ENCODE results near the gene SHROOM3.
A peak's percentile ranks its signal among the peaks of the same experiment; 100 is the strongest.

SHROOM3 gene

DNA sequence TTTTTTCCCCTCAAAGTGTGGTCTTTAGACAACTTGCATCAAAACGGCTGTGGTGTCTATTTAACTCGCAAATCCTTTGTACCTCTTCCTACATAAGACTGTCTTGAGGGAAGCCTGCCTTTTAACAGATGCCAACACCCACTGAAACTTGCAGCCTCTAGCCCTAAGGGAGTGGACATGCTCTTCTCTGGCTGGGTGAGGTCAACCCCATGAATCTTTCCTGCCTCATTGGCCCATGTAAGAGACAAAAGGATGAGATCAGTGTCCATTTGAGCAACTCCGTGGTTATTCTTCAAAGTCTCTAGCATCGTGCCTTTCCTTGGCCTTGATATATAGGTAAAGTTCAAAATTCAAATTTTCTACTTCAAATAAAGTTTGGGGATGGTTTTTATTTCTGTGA lies 134.7 kb downstream of the SHROOM3 start:
- no peak for DNase-seq (ENCODE audit: low read depth)

DNA sequence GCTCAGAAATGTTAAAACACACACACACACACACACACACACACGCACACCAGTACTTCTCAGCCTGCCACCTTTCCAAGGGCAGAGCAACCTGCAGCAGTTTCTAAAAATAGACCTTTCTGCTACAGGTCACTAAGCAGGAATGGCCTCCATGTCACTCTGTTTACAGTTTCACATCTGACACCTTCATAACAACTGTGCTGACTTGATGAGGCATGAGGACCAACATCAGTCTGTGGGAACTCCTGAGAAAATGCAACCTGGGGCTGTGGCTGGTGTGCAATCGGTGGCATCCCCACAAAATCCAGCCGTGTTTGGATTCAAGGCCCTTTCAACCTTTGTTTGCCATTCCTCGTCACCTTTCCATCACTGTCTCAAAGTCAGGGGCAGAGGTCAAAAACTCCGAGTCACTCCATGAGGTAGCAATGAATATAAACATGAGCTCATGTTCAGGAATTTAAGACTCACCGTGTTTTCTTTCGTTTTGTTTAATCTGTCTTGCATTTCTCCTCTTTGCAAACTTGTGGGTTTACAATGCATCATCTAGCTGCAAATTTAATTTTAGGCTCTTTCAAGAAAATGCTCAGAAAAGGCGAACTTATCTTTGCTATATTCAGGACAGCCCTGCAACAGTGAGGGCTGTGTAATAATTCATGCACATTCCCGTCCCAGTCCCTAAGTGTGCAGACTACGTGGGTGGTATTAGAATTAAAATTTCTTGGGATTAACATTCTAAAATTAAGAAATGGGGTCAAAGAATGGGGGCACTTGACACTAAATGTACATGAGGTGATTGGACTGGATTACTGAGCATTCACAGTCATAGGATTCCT lies 135.3 kb downstream of the SHROOM3 start:
- DNase-seq (ENCODE audit: low read depth), result no peak

DNA sequence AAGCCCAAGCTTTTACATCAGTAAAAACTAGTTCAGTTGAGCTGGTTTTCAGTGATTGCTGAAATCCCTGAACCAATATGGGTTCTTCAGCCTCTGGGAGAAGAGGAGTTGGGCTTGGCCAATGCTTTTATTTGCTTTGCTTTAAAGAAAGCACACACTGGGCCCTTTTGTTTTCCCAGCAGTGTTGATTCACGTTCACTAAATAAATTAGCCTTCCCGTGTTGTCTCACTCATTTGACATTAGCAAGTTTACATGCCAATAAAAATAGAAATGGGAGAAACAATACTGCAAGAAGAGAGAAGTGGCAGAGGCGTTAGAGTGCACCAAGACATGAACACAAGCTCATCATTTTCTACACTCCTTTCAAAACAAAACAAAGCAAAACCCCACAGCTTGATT lies 136.2 kb downstream of the SHROOM3 start:
- DNase-seq (ENCODE audit: low read depth), result no peak

DNA sequence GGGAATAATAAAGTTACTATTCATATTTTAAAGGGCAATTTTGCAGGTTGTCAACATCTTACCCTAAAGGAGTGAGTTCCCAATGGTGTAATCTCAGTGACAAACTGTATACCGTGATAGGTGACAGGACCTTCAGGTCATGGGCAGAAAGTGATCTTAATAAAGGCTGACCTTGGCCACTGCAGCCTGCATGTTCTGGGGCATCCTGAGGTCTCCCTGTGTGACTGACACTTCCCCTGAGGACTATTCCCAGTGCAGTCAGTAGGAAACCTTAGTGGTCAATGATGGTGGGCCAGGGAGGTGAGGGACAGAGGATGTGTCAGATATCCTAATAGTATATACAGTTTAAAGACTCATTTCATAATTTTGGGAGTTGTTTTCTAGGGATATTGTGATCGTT lies 137.2 kb downstream of the SHROOM3 start:
- no peak for DNase-seq (ENCODE audit: low read depth)

DNA sequence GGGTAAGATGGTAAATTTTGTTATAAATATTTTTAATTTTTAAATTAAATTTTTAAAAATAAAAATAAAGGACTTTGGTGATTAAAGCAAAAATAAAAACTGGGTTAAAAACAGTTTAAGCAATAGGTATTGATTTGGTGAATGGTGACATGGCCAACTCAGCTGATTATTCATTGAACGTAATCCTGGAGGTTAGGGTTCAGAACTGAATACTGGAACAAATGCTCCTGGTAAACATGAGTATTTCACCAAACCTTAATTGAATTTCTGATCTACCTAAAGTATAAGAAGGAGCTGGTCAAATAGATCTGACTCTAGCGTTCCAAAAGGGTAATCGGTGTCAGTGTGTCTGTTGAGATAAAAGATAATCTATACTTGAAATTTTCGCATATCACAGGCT lies 141.8 kb downstream of the SHROOM3 start:
- no peak for DNase-seq (ENCODE audit: low read depth)

DNA sequence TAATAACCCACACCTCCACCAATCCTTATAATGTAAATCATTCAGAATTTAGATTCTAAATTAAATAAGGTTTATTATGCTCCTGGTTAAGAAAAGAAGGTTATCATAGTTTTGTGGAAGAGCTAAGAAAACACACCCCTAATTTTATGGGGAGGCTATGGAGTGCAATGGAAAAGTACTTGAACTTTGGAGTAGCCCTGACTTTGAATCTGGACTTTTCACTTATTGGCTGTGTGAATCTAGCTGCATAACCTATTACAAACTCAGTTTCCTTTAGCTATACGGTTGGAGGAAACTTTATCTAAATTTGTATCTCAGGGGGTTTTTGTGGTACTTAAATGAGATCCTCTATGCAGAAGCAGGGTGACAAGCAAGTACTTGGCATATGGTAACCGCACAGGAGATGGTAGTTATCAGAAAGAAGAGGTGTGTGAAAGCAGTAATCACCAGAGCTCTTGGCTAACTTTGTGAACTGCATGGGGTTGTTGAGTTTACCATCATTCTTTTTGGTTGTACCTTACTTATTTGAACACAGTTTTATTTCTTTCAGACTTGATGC lies 143.1 kb downstream of the SHROOM3 start:
- no peak for DNase-seq (ENCODE audit: low read depth)

DNA sequence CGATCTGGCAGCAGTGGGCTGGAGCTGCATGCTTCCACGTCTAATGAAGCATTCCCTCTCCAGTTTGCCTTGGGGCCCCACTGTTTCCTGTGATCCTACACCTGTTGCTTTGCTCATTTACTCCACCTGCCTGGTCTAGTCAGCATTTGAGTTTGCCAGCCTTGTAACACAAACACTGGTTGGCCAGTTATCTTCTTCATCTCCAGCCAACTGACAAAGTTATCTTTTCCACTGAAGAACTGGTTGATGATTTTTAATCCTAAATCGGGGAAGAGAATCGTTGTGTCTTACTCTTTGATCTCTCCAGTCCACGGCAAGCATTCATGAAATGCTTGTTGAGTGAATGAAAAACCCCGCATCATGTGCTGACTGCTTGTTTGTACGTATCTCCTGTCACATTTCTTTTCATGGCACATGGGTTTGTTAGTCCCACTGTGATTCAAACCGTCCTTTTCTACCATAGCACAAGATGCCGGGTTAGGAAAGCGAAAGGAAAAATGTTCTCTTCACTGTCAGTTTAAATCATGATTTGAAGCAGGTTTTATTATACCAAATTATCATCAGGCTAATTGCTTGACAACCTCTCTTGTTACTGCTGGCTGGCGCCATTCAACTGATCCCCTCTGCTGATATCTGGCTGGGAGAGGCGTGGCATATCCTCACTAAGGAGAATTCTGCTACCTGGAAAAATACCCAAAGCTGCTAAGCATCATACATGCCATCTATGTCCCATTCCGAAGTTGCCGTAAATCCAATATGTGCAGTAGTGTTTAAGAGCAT lies 144.8 kb downstream of the SHROOM3 start:
- no peak for DNase-seq (ENCODE audit: low read depth)

DNA sequence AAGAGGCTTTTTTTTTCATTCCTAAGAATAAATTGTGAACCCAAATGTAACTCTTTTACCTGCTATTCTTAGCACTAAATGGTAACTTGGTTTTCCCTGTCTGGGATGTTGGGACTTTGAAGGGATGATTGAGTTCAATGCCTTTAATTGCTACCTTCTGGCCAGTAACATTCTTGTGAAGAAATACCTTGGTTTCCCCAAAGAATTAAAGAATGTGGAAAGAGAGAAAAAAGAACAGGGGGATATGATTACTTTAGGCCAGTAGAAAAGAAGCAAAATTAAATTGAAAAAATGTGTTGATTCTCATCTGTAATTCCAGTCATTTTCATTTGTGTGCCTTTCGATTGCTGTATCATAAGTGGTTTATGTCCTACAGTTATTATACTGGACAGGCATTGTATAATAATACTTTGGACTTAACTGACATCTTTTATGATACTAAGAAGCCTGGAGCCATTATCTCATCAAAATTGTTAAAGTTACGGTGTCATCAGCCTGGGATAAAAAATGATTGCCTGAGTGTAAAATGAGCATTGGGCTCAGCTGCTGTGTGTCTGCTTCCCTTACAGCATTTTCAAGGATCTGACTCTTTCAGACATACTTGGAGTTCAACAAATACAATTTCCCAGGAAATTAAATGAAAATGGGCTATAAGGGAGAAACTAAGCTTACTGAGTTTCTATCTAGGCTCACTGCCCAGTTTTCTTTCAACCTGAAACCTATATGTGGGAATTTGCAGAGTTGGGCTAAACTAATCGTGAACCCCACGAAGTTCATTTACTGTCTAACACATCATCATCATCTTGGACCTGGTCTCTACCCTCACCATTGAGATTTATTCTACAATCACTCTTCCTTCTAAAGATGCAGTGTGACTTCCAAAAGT lies 146.3 kb downstream of the SHROOM3 start:
- no peak for DNase-seq (ENCODE audit: low read depth)

DNA sequence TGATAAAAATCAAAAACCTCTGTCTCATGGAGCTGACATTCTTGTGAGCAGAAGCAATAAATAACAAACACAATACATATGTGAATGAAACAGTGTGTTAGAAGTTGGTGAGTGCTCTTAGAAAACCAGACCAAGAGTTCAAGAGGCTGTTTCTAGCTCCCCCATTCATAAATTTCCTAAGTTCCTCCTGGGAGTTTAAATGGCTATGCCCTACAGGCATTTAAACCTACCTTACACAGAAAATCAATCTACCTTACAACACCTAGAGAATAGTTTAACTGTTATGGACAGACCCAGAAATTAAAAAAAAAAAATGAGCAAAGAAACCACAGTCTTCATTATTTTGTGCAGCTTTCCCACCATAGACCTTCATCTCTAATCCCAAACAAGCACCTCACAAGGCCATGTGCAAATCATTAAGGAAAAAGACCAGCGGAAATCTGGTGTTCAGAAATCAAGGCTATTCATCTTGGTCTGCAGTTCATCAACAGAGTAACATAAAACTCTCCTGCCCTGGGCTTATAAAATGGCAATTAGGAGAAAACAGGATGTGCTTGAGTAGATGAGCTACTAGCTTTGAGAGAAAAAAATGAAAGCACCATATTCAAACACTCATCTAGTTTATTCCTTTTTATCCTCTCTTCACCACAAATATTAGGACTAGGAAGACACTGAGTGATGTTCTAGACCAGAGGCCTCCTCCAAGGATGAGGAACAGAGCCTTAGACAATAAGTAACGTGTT lies 147.2 kb downstream of the SHROOM3 start:
- DNase-seq (ENCODE audit: low read depth), result no peak

DNA sequence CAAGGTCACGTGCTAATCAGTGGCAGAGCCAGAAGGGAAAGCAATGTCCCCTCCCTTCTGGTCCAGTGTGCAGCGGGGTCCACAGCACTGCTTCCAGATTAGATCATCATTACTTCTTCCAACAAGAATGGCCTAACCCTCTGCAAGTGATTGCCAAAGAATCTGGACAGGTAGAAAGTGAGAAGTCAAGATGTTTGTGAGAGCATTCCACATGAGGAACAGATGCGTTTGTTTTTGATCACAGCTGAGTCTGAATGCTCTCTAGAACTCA lies 147.7 kb downstream of the SHROOM3 start:
- DNase-seq (ENCODE audit: low read depth), result no peak

DNA sequence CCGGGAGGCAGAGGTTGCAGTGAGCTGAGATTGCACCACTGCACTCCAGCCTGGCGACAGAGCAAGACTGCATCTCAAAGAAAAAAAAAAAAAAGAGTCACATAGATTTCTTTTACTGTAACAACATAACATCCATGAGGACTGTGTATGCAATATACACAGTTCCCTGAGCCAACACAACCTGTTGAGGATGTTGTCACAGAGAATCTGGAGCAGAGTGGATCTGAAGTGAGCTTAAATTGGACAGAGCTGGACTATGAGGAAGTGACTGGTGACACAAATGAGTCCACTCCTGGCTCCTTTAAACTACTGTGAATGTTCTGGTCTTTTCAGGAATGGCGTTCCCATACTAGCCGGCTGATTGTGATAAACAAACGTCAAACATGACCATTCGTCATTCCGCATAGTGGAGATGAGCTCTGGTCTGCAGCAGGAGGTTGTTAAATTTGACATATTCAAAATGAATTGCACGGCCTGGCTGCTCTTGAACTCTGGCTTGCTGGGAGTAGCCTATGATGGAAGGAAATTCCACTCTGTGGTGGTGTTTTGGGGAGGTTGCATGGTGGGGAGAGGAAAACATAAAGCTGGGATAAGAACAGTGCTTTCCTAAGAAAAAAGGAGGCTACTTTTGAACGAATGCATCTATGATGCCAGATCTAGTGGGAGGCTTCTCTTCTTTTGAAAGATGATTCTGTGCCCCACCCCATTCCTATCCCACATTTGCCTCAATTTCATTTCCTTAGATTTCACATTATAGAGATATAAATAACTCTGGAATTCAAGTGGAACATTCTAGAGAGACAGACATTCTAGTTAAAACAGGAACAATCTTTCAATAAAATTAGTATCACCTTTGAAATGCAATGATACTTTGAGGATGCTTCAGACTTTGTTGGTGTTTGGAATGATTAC lies 149.5 kb downstream of the SHROOM3 start:
- no peak for DNase-seq (ENCODE audit: low read depth)

DNA sequence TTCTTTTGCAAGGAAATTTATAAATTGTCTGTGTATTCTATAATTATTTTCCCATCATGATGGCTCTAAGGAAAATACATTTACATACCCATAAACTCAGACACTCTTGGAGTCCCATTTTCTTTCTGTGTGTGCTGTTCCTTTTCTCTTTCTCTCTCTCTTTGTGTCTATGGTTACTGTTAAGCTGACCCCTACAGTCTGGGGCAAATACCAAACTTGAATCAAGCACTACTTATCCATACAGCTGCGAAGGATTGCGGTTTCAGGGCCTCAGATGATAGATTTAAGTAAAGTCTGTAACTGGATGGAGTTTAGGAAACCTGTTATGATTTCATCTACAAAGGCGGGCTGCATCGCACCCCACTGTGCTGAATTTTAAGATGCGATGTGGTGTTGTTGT lies 150.2 kb downstream of the SHROOM3 start:
- DNase-seq (ENCODE audit: low read depth), result no peak

DNA sequence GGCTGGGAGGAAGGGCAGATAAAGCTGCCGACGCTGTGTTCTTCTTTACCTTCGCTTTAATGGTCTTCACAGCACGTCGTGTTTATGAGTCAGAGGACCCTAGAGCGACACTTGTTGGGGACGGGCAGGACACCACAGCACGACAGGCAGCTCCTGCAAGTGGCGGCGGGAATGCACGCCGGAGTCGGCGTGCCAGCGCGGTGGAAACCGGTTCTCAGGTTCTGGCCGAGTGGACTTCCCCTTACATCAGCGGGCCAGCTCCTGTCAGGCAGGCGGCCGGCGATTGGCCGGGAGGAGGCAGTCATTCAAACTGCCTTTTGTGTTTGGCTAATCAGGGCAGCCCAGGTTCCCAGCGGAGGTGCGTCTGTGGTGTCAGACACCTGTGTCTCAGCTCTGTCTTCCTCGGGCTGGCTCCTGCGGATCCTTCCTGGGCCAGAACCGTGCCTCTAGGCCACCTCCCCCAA lies 150.9 kb downstream of the SHROOM3 start:
- DNase-seq (ENCODE audit: low read depth), result peak; percentile 1

DNA sequence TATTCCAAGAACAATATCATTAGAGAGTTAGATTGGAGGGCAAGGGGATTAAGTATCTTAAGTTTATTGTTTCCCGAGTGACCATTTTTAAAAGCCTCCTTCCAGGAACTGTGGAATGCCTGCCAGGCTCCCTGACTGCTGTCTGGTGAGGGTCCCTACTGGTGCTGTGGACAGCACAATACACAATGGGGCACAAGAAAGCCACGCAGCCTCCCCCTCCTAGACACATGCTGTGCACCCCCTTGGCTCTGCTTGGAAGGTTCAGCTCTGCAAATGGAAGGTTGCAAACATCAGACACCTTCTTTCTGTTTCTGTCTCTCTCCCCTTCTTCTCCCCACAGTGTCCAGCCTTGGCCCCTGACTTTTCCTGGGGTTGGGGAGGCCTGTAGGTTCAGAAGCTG lies 153.2 kb downstream of the SHROOM3 start:
- no peak for DNase-seq (ENCODE audit: low read depth)

DNA sequence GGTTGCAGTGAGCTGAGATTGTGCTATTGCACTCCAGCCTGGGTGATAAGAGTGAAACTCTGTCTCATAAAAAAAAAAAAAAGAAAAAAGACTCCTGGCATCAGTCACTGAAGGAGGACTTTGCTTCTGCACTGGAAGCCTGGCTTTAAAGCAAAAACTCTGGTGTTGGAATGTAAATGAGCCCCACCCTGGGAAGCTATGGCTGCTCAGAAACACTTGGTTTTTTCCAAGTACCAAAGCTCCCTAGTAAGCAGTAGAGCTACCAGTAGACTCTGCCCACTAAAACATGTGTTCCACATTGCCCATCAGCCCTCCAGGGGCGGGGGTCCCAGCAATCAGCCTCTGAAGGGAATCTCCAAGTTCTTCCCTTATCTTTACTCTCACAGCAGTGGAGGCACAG lies 154.4 kb downstream of the SHROOM3 start:
- no peak for DNase-seq (ENCODE audit: low read depth)

DNA sequence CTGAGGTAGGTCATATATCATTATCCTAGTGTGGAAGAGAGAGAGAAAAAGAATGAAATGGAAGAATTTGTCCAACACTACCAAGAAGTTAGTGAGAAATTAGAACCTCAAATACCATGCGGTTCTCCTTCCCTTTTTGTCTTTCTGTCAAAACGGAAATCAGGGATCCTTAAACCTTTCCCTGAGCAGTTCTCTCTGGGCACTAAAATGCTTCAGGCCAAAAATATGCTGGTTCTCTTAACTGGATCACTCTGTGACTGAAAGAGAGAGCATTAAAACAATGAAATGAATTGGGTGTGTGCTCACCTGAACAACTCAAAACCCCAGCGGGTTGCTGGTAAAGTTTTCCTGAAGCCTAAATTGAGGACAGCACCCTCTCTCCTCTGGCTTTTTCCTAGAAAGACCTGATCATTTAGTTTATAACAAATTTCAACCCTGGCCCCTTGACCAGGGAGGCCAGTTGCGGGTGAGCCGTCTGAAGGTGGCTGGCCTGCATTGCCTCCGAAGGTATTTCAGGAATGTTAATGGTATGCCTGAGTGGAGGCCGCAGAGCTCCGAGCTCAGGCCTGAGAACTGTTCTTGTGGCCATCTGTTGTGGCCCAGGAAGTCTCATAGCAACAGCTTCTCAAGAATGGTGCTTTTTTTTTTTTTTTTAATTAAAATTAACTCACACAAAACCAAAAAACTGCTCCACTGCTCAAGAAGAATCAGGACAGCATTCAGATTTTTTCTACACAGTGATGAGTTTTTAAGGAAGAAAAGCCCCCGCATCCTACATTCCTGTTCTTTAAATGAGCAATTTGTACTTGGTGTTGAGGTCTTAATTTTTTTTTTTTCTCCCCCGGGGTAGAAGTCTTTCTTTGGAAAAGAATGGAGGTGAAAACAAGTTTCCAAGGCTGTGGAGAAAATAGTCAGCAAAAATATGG lies 155.1 kb downstream of the SHROOM3 start:
- no peak for DNase-seq (ENCODE audit: low read depth)

DNA sequence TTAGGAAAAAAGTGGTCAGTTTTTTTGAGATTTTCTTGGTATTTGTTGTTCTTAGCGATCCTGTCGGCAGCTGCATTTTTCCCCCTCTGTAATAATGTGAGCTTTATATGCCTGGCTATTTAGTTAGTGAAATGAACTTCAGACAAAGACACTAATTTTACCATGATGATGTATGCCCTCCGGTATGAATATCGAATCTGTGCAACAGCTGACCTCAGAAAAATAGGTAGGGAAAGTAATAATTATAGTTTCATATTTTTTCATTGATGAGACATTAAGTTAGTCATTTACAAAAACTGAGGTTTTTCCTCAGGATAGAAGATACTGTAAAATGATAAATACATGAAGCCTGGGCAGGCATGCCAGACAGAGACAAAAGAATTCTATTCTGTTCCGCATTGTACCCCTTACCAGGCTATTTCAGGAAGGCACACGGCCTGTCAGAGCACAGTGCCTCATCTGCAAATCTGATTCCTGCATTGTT lies 155.8 kb downstream of the SHROOM3 start:
- no peak for DNase-seq (ENCODE audit: low read depth)

DNA sequence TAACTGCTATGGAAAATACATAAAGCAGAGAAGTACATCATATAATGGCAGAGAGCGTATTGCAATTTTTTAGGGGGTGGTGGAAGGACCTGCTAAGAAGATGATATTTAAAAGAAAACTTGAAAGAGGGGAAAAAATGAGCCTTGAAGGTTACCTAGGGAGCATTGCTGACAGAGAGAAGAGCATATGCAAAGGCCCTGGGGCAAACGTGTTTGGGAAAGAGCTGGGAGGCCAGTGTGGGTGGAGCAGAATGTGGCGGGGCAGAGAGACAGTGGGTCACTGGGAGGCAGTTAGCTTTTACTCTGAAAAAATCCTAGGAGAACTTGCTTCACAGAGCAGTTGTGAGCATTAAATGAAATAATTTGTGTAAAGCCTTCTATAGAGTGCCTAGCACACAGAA lies 157.0 kb downstream of the SHROOM3 start:
- DNase-seq (ENCODE audit: low read depth), result no peak

DNA sequence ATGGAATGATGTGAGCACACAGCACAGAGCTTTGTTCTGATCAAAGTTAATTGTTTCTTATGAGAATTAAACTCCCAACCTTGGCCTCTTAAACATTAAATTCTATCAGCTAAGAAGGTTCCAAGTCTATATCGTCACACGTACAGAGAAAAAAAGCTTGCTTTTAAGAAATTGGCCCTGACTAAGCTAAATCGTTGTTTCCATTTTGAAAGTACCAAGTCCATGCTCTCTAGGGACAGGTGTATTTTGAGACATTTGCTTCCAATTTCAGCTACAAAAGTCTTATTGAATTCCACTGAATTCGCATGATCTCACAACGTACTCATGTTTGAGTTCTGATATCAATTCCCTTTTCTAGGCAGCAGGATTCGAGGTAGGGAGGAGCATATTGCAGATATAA lies 157.4 kb downstream of the SHROOM3 start:
- no peak for DNase-seq (ENCODE audit: low read depth)
